A549 (cell line): ENCODE measurements around the gene RASL10B. TPM values are rescaled to one million over a fixed set of nuclear protein-coding genes. Genes with fewer than 3 reads are reported as not detected.

Source experiments
- ATAC-seq, 2 experiments: fragments of 200-7000 bp in 1 of 2; fragments of >200 bp in 1 of 2; cut with Nextera tagmentation in 1 of 2; cut with Tn5 transposase in 1 of 2; 3 replicates each; pipeline versions ENCODE4 v1.8.0 to v1.9.1; 2018 to 2020; ENCODE audit warnings: mild to moderate bottlenecking in 1 of 2, moderate library complexity in 1 of 2
- CTCF ChIA-PET: fragments of 300-600 bp; sonication (Branson Sonifier 250); formaldehyde crosslinking; extraction: SDS; loops from one replicate; lab custom pipeline; 2021; ENCODE audit warnings: antibody characterized with exemption, inconsistent platforms; lab: Yijun Ruan, JAX
- POLR2A ChIA-PET: fragments of 350-600 bp; formaldehyde crosslinking; extraction: SDS; loops from one replicate; lab custom pipeline; 2021; ENCODE audit warnings: antibody characterized with exemption, inconsistent platforms; lab: Yijun Ruan, JAX
- DNase-seq, 2 experiments: peaks; one replicate each; pipeline versions ENCODE4 v3.0.0 to v3.0.0-alpha.2; 2011 to 2016; ENCODE audit warnings: low read depth in 1 of 2, low spot score in 1 of 2
- FAIRE-seq: peaks from 2 replicates; lab custom pipeline; 2011; peaks lifted over from hg19 to GRCh38; lab: Jason Lieb, UNC
- H3K27ac ChIP-seq, 2 experiments: fragments of >200 bp; sonication (Bioruptor Twin); formaldehyde crosslinking; 3 replicates each; pipeline ENCODE4 v1.5.1; 2016 to 2017
- H3K4me1 ChIP-seq: fragments of >200 bp; sonication (Bioruptor Twin); formaldehyde crosslinking; 3 replicates; pipeline ENCODE4 v1.6.1; 2016
- H3K4me2 ChIP-seq: fragments of >200 bp; sonication (Bioruptor Twin); formaldehyde crosslinking; 3 replicates; pipeline ENCODE4 v1.6.1; 2016
- H3K4me3 ChIP-seq: fragments of >200 bp; sonication (Bioruptor Twin); formaldehyde crosslinking; 3 replicates; pipeline ENCODE4 v1.5.1; 2016
- H3K9me3 ChIP-seq: fragments of >200 bp; sonication (Bioruptor Twin); formaldehyde crosslinking; 3 replicates; pipeline ENCODE4 v1.6.1; 2016
- CBX8 ChIP-seq: fragments of 200-600 bp; sonication (generic); IDR thresholded peaks from 2 replicates; pipeline ENCODE4 v1.6.1; 2016
- CHD2 ChIP-seq: fragments of 150-350 bp; IDR thresholded peaks from 2 replicates; pipeline ENCODE4 v1.6.1; 2014; ENCODE audit warnings: low read length; ENCODE audit not compliant: partially characterized antibody
- CTCF ChIP-seq: fragments of >200 bp; sonication (Bioruptor Twin); formaldehyde crosslinking; IDR thresholded peaks from 3 replicates; pipeline ENCODE4 v1.5.1; 2016
- EHMT2 ChIP-seq: fragments of 200-600 bp; sonication (generic); IDR thresholded peaks from 2 replicates; pipeline ENCODE4 v1.6.1; 2016; ENCODE audit warnings: antibody characterized with exemption, low read depth, mild to moderate bottlenecking, moderate library complexity
- EP300 ChIP-seq, 2 experiments: fragments of >200 bp; sonication (Bioruptor Twin); formaldehyde crosslinking; IDR thresholded peaks; 2 replicates in 1 of 2; 3 replicates in 1 of 2; pipeline ENCODE4 v1.6.1; 2016 to 2017
- HDAC2 ChIP-seq: fragments of 200-600 bp; sonication (generic); IDR thresholded peaks from 2 replicates; pipeline ENCODE4 v1.6.1; 2016
- HEYL ChIP-seq: fragments of 250-450 bp; sonication (Bioruptor Pico); IDR thresholded peaks from 2 replicates; pipeline ENCODE4 v1.8.0; 2021; ENCODE audit warnings: mild to moderate bottlenecking, moderate library complexity
- HOXA7 ChIP-seq: fragments of 250-450 bp; sonication (Bioruptor Pico); IDR thresholded peaks from 2 replicates; pipeline ENCODE4 v1.5.0; 2020; ENCODE audit warnings: mild to moderate bottlenecking, moderate library complexity
- HOXB13 ChIP-seq: fragments of 250-450 bp; sonication (Bioruptor Pico); IDR thresholded peaks from 2 replicates; pipeline ENCODE4 v1.5.0; 2020; ENCODE audit warnings: low read depth, mild to moderate bottlenecking, moderate library complexity
- JUN ChIP-seq, 2 experiments: fragments of >200 bp; sonication (Bioruptor Twin); formaldehyde crosslinking; IDR thresholded peaks; 2 replicates in 1 of 2; 3 replicates in 1 of 2; pipeline ENCODE4 v1.6.1; 2016 to 2017
- JUNB ChIP-seq: fragments of >200 bp; sonication (Bioruptor Twin); formaldehyde crosslinking; IDR thresholded peaks from 2 replicates; pipeline ENCODE4 v1.6.1; 2016
- KDM1A ChIP-seq: fragments of 200-600 bp; sonication (generic); IDR thresholded peaks from 2 replicates; pipeline ENCODE4 v1.6.1; 2016; ENCODE audit warnings: low read depth, mild to moderate bottlenecking
- MAFK ChIP-seq: fragments of 450-650 bp; IDR thresholded peaks from 2 replicates; pipeline ENCODE4 v1.6.1; 2014; ENCODE audit not compliant: partially characterized antibody
- MAX ChIP-seq: IDR thresholded peaks from 2 replicates; pipeline ENCODE4 v1.6.1; 2012
- MAZ ChIP-seq: fragments of 150-350 bp; IDR thresholded peaks from 2 replicates; pipeline ENCODE4 v1.6.1; 2014; ENCODE audit warnings: antibody characterized with exemption, low read depth, low read length, borderline replicate concordance
- MYC ChIP-seq: IDR thresholded peaks from 2 replicates; pipeline ENCODE4 v1.6.1; 2012; ENCODE audit warnings: mild to moderate bottlenecking, inconsistent platforms, low read length, improper control_type of control experiment, borderline replicate concordance
- PBX3 ChIP-seq: IDR thresholded peaks from 2 replicates; pipeline ENCODE4 v1.6.1; 2012
- POLR2A ChIP-seq: IDR thresholded peaks from 2 replicates; pipeline ENCODE4 v1.6.1; 2012; ENCODE audit warnings: mild to moderate bottlenecking, low read length
- RAD21 ChIP-seq, 2 experiments: fragments of >200 bp in 1 of 2; sonication (Bioruptor Twin) in 1 of 2; formaldehyde crosslinking in 1 of 2; IDR thresholded peaks in 1 of 2; conservative IDR thresholded peaks in 1 of 2; 2 replicates in 1 of 2; 3 replicates in 1 of 2; pipeline ENCODE4 v1.6.1; 2012 to 2018; ENCODE audit warnings: inconsistent platforms in 1 of 2
- RARB ChIP-seq: fragments of 250-450 bp; sonication (Bioruptor Pico); IDR thresholded peaks from 2 replicates; pipeline ENCODE4 v1.8.0; 2021; ENCODE audit warnings: mild to moderate bottlenecking, moderate library complexity
- RCOR1 ChIP-seq: fragments of 150-350 bp; IDR thresholded peaks from 2 replicates; pipeline ENCODE4 v1.6.1; 2014; ENCODE audit warnings: antibody characterized with exemption, low read length, low read depth
- RFX5 ChIP-seq: fragments of 450-650 bp; IDR thresholded peaks from 2 replicates; pipeline ENCODE4 v1.7.1; 2014; ENCODE audit warnings: antibody characterized with exemption, mild to moderate bottlenecking, moderate library complexity
- SREBF2 ChIP-seq: fragments of 450-650 bp; IDR thresholded peaks from 2 replicates; pipeline ENCODE4 v1.6.1; 2014; ENCODE audit warnings: mild to moderate bottlenecking, moderate library complexity
- TP53 ChIP-seq: fragments of 250-450 bp; sonication (Bioruptor Pico); IDR thresholded peaks from 2 replicates; pipeline ENCODE4 v1.5.0; 2021; ENCODE audit warnings: mild to moderate bottlenecking, moderate library complexity
- USF2 ChIP-seq: fragments of 450-650 bp; IDR thresholded peaks from 2 replicates; pipeline ENCODE4 v1.6.1; 2014; ENCODE audit warnings: antibody characterized with exemption
- ZC3H11A ChIP-seq: fragments of 450-650 bp; IDR thresholded peaks from 2 replicates; pipeline ENCODE4 v1.6.1; 2014; ENCODE audit warnings: antibody characterized with exemption, mild to moderate bottlenecking
- ZNF302 ChIP-seq: fragments of 250-450 bp; sonication (Bioruptor Pico); IDR thresholded peaks from 2 replicates; pipeline ENCODE4 v1.9.0; 2021; ENCODE audit warnings: inconsistent platforms, mild to moderate bottlenecking, moderate library complexity
- WGBS: methylation state at CpG from one replicate; pipeline ENCODE4 v1.1.6; 2017; ENCODE audit errors: missing lambda C conversion rate; 5-methylcytosine and 5-hydroxymethylcytosine counted together
- polyA plus RNA-seq, 4 experiments: library from polyadenylated mRNA; depleted of rRNA in 3 of 4; stranded (reverse); fragments of >200 nt; fragmentation: RNase III in 1 of 4; extraction: RNeasy Plus Mini Kit Qiagen cat#74134 plus additional on column Dnase treatment in 1 of 4; gene quantifications; 2 replicates in 3 of 4; 3 replicates in 1 of 4; pipeline ENCODE4 v1.2.3, GENCODE V29; 2011 to 2017
- TF ChIP-seq, protein P1 (sequence below): fragments of 150-350 bp; IDR thresholded peaks from 2 replicates; pipeline ENCODE4 v1.6.1; 2014; ENCODE audit warnings: low read depth, mild to moderate bottlenecking, low read length
- TF ChIP-seq, protein P2 (sequence below): fragments of >200 bp; sonication (Bioruptor Twin); formaldehyde crosslinking; IDR thresholded peaks from 2 replicates; pipeline ENCODE4 v1.6.1; 2016
- TF ChIP-seq, protein P3 (sequence below): fragments of 250-450 bp; sonication (Bioruptor Pico); IDR thresholded peaks from 2 replicates; pipeline ENCODE4 v1.5.0; 2020; ENCODE audit warnings: low read depth, mild to moderate bottlenecking, moderate library complexity

RASL10B gene
- polyA plus RNA-seq, 2 of the 4 experiments (the other 2 are of a cell fraction) = 0.05 to 0.26 TPM

DNA sequence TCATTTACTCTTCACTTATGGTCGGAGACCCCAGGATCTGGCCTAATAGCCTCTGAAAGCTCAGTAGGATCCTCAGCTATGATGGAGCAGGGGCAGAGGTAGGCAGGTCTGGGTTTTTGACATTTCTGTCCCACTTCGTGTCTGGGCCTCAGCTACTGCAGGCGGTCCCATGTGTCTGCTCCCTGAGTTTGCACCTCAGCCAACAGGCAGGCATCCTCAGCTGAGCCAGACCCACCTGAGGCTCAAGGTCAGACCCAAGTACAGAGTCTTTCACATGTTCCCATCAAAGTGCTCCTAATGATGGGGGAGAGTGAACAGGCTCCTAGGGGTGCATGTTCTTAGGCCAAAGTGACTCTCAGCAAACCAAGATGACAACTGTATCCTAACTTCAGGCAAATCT, 2.9 kb upstream of the RASL10B start:
- TF ChIP-seq CTCF (no peak), RCOR1 (no peak), KDM1A (no peak), MAFK (no peak), CHD2 (no peak), PBX3 (no peak), RFX5 (no peak), POLR2A (no peak), MAX (no peak), RARB (CRISPR knock-in tag) (no peak), MAZ (no peak), ZNF302 (CRISPR knock-in tag) (no peak), HEYL (no peak), USF2 (no peak), HDAC2 (no peak), EP300 (IDR thresholded peaks at IDR 0.05) (no peak), JUNB (no peak)
- TF ChIP-seq, protein P1, sequence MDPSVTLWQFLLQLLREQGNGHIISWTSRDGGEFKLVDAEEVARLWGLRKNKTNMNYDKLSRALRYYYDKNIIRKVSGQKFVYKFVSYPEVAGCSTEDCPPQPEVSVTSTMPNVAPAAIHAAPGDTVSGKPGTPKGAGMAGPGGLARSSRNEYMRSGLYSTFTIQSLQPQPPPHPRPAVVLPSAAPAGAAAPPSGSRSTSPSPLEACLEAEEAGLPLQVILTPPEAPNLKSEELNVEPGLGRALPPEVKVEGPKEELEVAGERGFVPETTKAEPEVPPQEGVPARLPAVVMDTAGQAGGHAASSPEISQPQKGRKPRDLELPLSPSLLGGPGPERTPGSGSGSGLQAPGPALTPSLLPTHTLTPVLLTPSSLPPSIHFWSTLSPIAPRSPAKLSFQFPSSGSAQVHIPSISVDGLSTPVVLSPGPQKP = no peak
- H3K4me3 ChIP-seq = no peak overlapping the region
- no peaks in the 10 kb centered on the region for H3K9me3 ChIP-seq
- CTCF ChIA-PET = interaction anchor here (1.5 to 27.6 kb wide), 3 partner anchors 11 to 35 kb away, joined by 6 to 377 read pairs (median 13); partner anchors contain the start of gene GAS2L2
- H3K27ac ChIP-seq = no peak overlapping the region
- H3K4me1 ChIP-seq = 0 out of 3 replicates have a peak, but pooled peaks cover 4% of the 10 kb centered on the region
- DNase-seq = no peak
- no peak for ATAC-seq
- 94% methylated on average over 3 of the region's 3 CpGs for WGBS
- H3K4me2 ChIP-seq = no peak overlapping the region
- no peak for FAIRE-seq
- POLR2A ChIA-PET = no interaction called here

- 86% methylated on average over 4 of the region's 4 CpGs for WGBS
- ChIA-PET CTCF (interaction anchor here (0.8 to 27.6 kb wide), 4 partner anchors 16 to 81 kb away, joined by 3 to 377 read pairs (median 10); partner anchors contain the start of gene GAS2L2), POLR2A (no interaction called here)
- H3K9me3 ChIP-seq = no peaks in the 10 kb centered on the region
- H3K4me2 ChIP-seq = no peak overlapping the region
- DNase-seq (no peak), FAIRE-seq (no peak), ATAC-seq (no peak)
- H3K4me3 ChIP-seq = no peak overlapping the region
- H3K4me1 ChIP-seq = 0 out of 3 replicates have a peak, but pooled peaks cover 4% of the 10 kb centered on the region
- no peak overlapping the region for H3K27ac ChIP-seq
- TF ChIP-seq MYC (no peak), EHMT2 (no peak), RAD21 (conservative IDR thresholded peaks at IDR 0.05 in 1 of 2, IDR thresholded peaks at IDR 0.05 in 1 of 2) (no peak), HOXA7 (no peak), TP53 (CRISPR knock-in tag) (no peak), SREBF2 (no peak), HEYL (no peak), HOXB13 (CRISPR knock-in tag) (no peak), JUNB (no peak), JUN (IDR thresholded peaks at IDR 0.05) (no peak), ZC3H11A (no peak), CBX8 (no peak), RFX5 (no peak), MAZ (no peak), EP300 (IDR thresholded peaks at IDR 0.05) (no peak)
- TF ChIP-seq, protein P2, sequence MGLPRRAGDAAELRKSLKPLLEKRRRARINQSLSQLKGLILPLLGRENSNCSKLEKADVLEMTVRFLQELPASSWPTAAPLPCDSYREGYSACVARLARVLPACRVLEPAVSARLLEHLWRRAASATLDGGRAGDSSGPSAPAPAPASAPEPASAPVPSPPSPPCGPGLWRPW = no peak
- TF ChIP-seq, protein P3, sequence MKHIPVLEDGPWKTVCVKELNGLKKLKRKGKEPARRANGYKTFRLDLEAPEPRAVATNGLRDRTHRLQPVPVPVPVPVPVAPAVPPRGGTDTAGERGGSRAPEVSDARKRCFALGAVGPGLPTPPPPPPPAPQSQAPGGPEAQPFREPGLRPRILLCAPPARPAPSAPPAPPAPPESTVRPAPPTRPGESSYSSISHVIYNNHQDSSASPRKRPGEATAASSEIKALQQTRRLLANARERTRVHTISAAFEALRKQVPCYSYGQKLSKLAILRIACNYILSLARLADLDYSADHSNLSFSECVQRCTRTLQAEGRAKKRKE (CRISPR knock-in tag) = no peak
Observed at GRCh38 chr17:35729405-35729833, 2.0 kb upstream of the RASL10B start.
